BLaER1 (cell line): ENCODE results near the gene TMEM229A.
"Not testable (repeated sequence)": the region's sequence is repeated elsewhere in the genome, so short reads cannot be mapped to it uniquely, and the experiment has no call there.

Experiments
- H3K27ac ChIP-seq: shearing (Covaris generic); formaldehyde crosslinking; 2 replicates; pipeline ENCODE4 v1.8.1; 2022
- H3K27me3 ChIP-seq: shearing (Covaris generic); formaldehyde crosslinking; 2 replicates; pipeline ENCODE4 v1.8.1; 2022
- H3K36me3 ChIP-seq: shearing (Covaris generic); formaldehyde crosslinking; 2 replicates; pipeline ENCODE4 v1.8.1; 2022
- H3K4me1 ChIP-seq: shearing (Covaris generic); formaldehyde crosslinking; 2 replicates; pipeline ENCODE4 v1.8.1; 2022
- H3K4me2 ChIP-seq: shearing (Covaris generic); formaldehyde crosslinking; 2 replicates; pipeline ENCODE4 v1.8.1; 2022
- H3K4me3 ChIP-seq: shearing (Covaris generic); formaldehyde crosslinking; 2 replicates; pipeline ENCODE4 v1.8.1; 2022
- H3K9ac ChIP-seq: shearing (Covaris generic); formaldehyde crosslinking; 2 replicates; pipeline ENCODE4 v1.8.1; 2022
- H3K9me3 ChIP-seq: shearing (Covaris generic); formaldehyde crosslinking; 2 replicates; pipeline ENCODE4 v1.8.1; 2022
- H4K20me1 ChIP-seq: shearing (Covaris generic); formaldehyde crosslinking; 2 replicates; pipeline ENCODE4 v1.8.1; 2022
- Cebpa-rat ChIP-seq: shearing (Covaris generic); IDR thresholded peaks from 2 replicates; pipeline ENCODE4 v1.8.1; 2022

Gene TMEM229A

DNA sequence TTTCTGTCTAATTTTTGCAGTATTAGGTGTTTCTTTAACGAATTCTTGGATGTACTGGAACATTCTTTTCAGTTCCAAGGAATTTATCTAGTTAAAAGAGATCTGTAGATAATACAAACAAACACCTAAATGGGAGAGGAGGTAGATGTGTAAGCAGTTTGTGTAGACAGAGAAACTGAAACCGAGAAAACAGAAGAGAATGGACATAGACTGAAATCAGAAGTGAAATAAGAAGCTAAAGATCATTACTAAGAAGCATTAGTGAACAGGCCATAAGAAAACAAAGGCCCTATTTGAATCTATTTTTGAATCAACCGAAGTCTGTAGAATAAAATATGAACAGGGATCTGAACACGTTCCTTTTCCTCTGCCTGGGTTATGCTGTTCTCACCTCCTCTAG, 26.5 kb upstream of the TMEM229A start:
- H3K4me2 ChIP-seq, result no peak overlapping the region
- H3K4me1 ChIP-seq, result no peaks in the 10 kb centered on the region
- H3K9ac ChIP-seq, result no peak overlapping the region
- H3K27me3 ChIP-seq, result no peaks in the 10 kb centered on the region
- no peak for TF ChIP-seq Cebpa-rat
- H3K9me3 ChIP-seq, result no peaks in the 10 kb centered on the region
- no peak overlapping the region for H3K27ac ChIP-seq
- no peaks in the 10 kb centered on the region for H3K36me3 ChIP-seq
- H3K4me3 ChIP-seq, result no peak overlapping the region
- H4K20me1 ChIP-seq, result no peaks in the 10 kb centered on the region

GRCh38 chr7:124058515-124058914, 25.6 kb upstream of the TMEM229A start:
- no peaks in the 10 kb centered on the region for H3K27me3 ChIP-seq
- H3K4me1 ChIP-seq, result no peaks in the 10 kb centered on the region
- H3K27ac ChIP-seq, result no peak overlapping the region
- H3K4me2 ChIP-seq, result no peak overlapping the region
- no peaks in the 10 kb centered on the region for H3K36me3 ChIP-seq
- no peak overlapping the region for H3K9ac ChIP-seq
- H3K4me3 ChIP-seq, result no peak overlapping the region
- H4K20me1 ChIP-seq, result no peaks in the 10 kb centered on the region
- no peak for TF ChIP-seq Cebpa-rat
- no peaks in the 10 kb centered on the region for H3K9me3 ChIP-seq

- Histone ChIP-seq H3K4me2 (no peak overlapping the region), H4K20me1 (no peaks in the 10 kb centered on the region), H3K9ac (no peak overlapping the region), H3K27ac (no peak overlapping the region), H3K4me1 (no peaks in the 10 kb centered on the region), H3K36me3 (no peaks in the 10 kb centered on the region), H3K4me3 (no peak overlapping the region), H3K9me3 (no peaks in the 10 kb centered on the region), H3K27me3 (no peaks in the 10 kb centered on the region)
- TF ChIP-seq Cebpa-rat, result no peak
Observed at GRCh38 chr7:124057872-124058271, 25.0 kb upstream of the TMEM229A start.

GRCh38 chr7:124056234-124056633, 23.4 kb upstream of the TMEM229A start:
- Histone ChIP-seq H4K20me1 (no peaks in the 10 kb centered on the region), H3K4me3 (no peak overlapping the region), H3K9me3 (no peaks in the 10 kb centered on the region), H3K27me3 (no peaks in the 10 kb centered on the region), H3K27ac (no peak overlapping the region), H3K4me2 (no peak overlapping the region), H3K4me1 (no peaks in the 10 kb centered on the region), H3K36me3 (no peaks in the 10 kb centered on the region), H3K9ac (no peak overlapping the region)
- no peak for TF ChIP-seq Cebpa-rat

DNA sequence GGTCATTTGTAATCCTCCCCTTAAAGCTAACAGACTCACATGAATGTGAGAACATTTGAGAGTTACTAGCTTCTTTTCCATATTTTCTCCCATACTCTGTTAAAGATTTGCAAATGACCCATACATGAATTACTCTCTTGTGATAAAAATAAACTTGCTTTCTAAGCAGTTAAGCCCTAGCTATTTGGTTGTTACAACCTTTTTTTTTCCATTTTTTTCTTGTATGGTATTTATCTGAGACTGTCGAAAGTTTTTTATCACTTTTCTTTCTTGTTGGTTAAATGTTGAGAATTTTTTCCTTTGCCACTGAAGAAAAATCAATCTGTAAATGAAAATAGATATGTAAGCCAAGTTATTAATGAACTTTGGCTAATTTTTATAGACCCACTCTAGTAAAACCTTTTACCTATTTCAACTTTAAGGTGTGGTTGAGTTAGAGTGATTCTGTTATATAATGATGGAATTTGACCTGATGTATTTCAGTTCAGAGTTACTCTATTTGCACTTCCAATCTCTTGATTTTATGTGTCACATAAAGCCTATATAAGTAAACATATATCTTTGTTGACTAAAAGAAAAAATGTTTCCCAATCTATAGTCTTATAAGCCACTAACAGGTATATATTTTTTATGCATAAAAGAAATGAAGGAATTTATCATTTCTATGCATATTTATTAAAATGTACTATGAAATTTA, 19.0 kb upstream of the TMEM229A start:
- Histone ChIP-seq H4K20me1 (no peaks in the 10 kb centered on the region), H3K27me3 (no peaks in the 10 kb centered on the region), H3K4me3 (no peak overlapping the region), H3K4me1 (no peaks in the 10 kb centered on the region), H3K4me2 (no peak overlapping the region), H3K9ac (no peak overlapping the region), H3K27ac (no peak overlapping the region), H3K9me3 (no peaks in the 10 kb centered on the region), H3K36me3 (no peaks in the 10 kb centered on the region)
- TF ChIP-seq Cebpa-rat, result no peak

DNA sequence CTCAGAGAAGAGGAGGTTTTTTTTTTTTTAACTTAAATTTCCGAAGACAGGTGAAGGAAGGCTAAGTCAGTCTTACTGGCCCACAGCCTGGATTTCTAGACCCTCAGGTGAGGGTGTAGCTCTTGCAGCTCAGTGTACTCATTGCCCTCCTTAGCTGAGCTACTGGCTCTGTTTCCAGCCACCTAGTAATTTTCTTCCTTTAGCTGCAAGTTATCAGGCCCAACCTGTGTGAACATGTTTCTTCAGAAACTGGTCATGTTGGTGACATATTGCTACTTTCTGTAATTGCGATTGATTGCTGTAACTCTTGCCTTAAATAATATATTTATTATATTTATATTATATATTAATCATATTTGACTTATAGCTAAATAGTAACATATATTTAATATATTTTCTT, 10.0 kb upstream of the TMEM229A start:
- H3K9me3 ChIP-seq, result no peaks in the 10 kb centered on the region
- no peaks in the 10 kb centered on the region for H4K20me1 ChIP-seq
- H3K27me3 ChIP-seq, result no peaks in the 10 kb centered on the region
- no peak overlapping the region for H3K4me2 ChIP-seq
- H3K27ac ChIP-seq, result no peak overlapping the region
- no peak overlapping the region for H3K9ac ChIP-seq
- H3K4me1 ChIP-seq, result no peaks in the 10 kb centered on the region
- H3K36me3 ChIP-seq, result no peaks in the 10 kb centered on the region
- TF ChIP-seq Cebpa-rat, result no peak
- no peak overlapping the region for H3K4me3 ChIP-seq

DNA sequence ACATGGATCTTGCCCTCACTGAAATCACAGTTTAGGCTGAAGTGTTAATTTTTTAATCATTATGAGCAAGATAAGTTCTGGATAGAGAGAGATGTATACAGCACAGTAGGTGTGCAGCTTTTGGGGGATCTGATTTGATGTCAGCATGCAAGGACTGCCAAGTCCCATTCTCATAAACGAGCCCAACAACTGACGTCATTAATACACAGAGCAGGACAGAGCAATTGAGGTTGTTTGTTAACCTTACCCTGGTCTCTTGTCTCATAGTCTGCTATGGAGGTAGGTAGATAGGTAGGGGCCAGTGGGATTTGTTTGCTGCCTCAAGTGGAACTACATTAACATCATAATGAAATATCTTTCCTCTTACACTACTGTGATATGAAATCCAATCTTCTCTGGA, 8.6 kb upstream of the TMEM229A start:
- Histone ChIP-seq H3K9me3 (no peaks in the 10 kb centered on the region), H3K27ac (no peak overlapping the region), H3K36me3 (no peaks in the 10 kb centered on the region), H3K4me3 (no peak overlapping the region), H3K4me1 (no peaks in the 10 kb centered on the region), H4K20me1 (no peaks in the 10 kb centered on the region), H3K4me2 (no peak overlapping the region), H3K9ac (no peak overlapping the region), H3K27me3 (no peaks in the 10 kb centered on the region)
- TF ChIP-seq Cebpa-rat, result no peak

DNA sequence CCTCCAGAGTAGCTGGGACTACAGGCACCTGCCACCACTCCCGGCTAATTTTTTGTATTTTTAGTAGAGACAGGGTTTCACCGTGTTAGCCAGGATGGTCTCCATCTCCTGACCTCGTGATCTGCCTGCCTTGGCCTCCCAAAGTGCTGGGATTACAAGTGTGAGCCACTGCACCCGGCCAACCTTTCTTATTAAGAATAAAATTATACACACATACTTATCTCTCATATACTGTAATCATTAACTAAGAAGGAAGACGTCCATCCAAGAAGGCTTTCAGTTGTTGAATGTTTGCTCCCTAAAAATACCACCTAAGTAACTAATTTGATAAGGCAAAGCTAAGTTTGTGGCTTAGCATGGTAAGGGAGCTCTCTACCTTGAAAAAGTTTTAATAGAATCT, 5.0 kb upstream of the TMEM229A start:
- not testable (repeated sequence) for H3K27ac ChIP-seq, H3K4me1 ChIP-seq, H3K4me3 ChIP-seq, H4K20me1 ChIP-seq, H3K9me3 ChIP-seq, H3K4me2 ChIP-seq, H3K36me3 ChIP-seq, H3K9ac ChIP-seq, H3K27me3 ChIP-seq

DNA sequence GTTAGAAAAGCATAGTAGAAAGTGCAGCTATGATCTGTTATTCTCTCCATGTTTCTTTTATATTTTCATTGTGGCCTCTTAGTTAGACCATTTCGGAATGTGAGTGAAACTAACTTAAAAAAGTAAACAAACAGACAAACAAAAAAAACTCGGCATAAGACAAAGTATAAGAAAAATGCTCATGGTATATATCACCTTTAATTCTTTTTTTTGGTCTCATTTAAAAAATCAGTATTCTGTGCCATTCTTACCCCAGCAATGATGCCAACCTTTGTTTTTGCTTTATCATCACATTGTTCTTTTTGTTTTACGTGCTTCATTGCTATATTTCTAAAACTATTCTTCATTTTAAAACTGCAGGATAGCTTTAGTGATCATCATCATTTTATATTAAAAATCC, 2.8 kb upstream of the TMEM229A start:
- Histone ChIP-seq H4K20me1 (no peaks in the 10 kb centered on the region), H3K27me3 (no peaks in the 10 kb centered on the region), H3K4me3 (no peak overlapping the region), H3K9me3 (peaks cover 20% of the 10 kb centered on the region), H3K4me2 (no peak overlapping the region), H3K4me1 (no peaks in the 10 kb centered on the region), H3K9ac (no peak overlapping the region), H3K27ac (no peak overlapping the region), H3K36me3 (no peaks in the 10 kb centered on the region)
- no peak for TF ChIP-seq Cebpa-rat

GRCh38 chr7:124034754-124035100, 1.9 kb upstream of the TMEM229A start:
- no peak overlapping the region for H3K4me3 ChIP-seq
- no peaks in the 10 kb centered on the region for H3K27me3 ChIP-seq
- H3K4me1 ChIP-seq, result no peaks in the 10 kb centered on the region
- no peak overlapping the region for H3K4me2 ChIP-seq
- peaks cover 20% of the 10 kb centered on the region for H3K9me3 ChIP-seq
- H3K9ac ChIP-seq, result no peak overlapping the region
- TF ChIP-seq Cebpa-rat, result no peak
- no peak overlapping the region for H3K27ac ChIP-seq
- H3K36me3 ChIP-seq, result no peaks in the 10 kb centered on the region
- no peaks in the 10 kb centered on the region for H4K20me1 ChIP-seq
